CD4-positive, alpha-beta T cell treated with Interleukin-17A for 1 hour (primary cell): ENCODE data around the gene CENPX.

Experiments used
- DNase-seq: peaks from one replicate; pipeline ENCODE4 v3.0.0-alpha.2; 2020

CENPX gene

GRCh38 chr17:82009413-82009812 is 13.3 kb downstream of the CENPX start:
- no peak for DNase-seq

GRCh38 chr17:82008941-82009405 is 13.7 kb downstream of the CENPX start:
- DNase-seq = no peak

- DNase-seq = no peak
Measured at GRCh38 chr17:82008258-82008940, 14.3 kb downstream of the CENPX start.

GRCh38 chr17:82007495-82008257 is 15.0 kb downstream of the CENPX start:
- no peak for DNase-seq

GRCh38 chr17:82007228-82007494 is 15.5 kb downstream of the CENPX start:
- no peak for DNase-seq

- DNase-seq = no peak
Measured at GRCh38 chr17:82006468-82007227, 16.0 kb downstream of the CENPX start.

- no peak for DNase-seq
Measured at GRCh38 chr17:82005701-82006348, 16.9 kb downstream of the CENPX start.

GRCh38 chr17:82004517-82005455 is 17.9 kb downstream of the CENPX start:
- no peak for DNase-seq

- DNase-seq = no peak
Measured at GRCh38 chr17:82003411-82004381, 19.0 kb downstream of the CENPX start.

- no peak for DNase-seq
Measured at GRCh38 chr17:82001571-82002056, 21.1 kb downstream of the CENPX start.

GRCh38 chr17:82000803-82001570 is 21.7 kb downstream of the CENPX start:
- DNase-seq = no peak

GRCh38 chr17:81999976-82000802 is 22.5 kb downstream of the CENPX start:
- no peak for DNase-seq

GRCh38 chr17:81999587-81999975 is 23.1 kb downstream of the CENPX start:
- DNase-seq = no peak

GRCh38 chr17:81998691-81999438 is 23.8 kb downstream of the CENPX start:
- no peak for DNase-seq

GRCh38 chr17:81998212-81998611 is 24.5 kb downstream of the CENPX start:
- no peak for DNase-seq

GRCh38 chr17:81996757-81997441 is 25.8 kb downstream of the CENPX start:
- DNase-seq = no peak

- no peak for DNase-seq
Measured at GRCh38 chr17:81996232-81996756, 26.4 kb downstream of the CENPX start.
